Adrenal gland (tissue), 12 donors: Measurements from ENCODE around the gene MGAT5. TPM values are rescaled to one million over a fixed set of nuclear protein-coding genes. Genes with fewer than 3 reads are reported as not detected.

Experiments
- DNase-seq, 7 donors: peaks; one replicate each; pipeline ENCODE4 v3.0.0-alpha.2; 2019 to 2020
- H3K27ac ChIP-seq, 5 donors: fragments of 200-600 bp; sonication (generic) in 4 of 5; 1 replicate in 3 of 5; 2 replicates in 2 of 5; pipeline versions ENCODE4 v1.5.1 to v1.8.0; 2016 to 2020; ENCODE audit warnings: mild to moderate bottlenecking in 1 of 5
- H3K27me3 ChIP-seq: fragments of 200-600 bp; 2 replicates; pipeline ENCODE4 v1.8.0; 2021
- H3K36me3 ChIP-seq, 2 donors: fragments of 200-600 bp; replicated peaks in 1 of 2; 1 replicate in 1 of 2; 2 replicates in 1 of 2; pipeline versions ENCODE4 v1.5.1 to v1.8.0; 2018 to 2022
- H3K4me1 ChIP-seq, 2 donors: fragments of 200-600 bp; replicated peaks in 1 of 2; 1 replicate in 1 of 2; 2 replicates in 1 of 2; pipeline versions ENCODE4 v1.5.1 to v1.8.0; 2018 to 2021
- H3K4me3 ChIP-seq, 4 donors: fragments of 200-600 bp; sonication (generic) in 3 of 4; one replicate each; pipeline ENCODE4 v1.5.1; 2016 to 2018
- H3K9me3 ChIP-seq, 3 donors: fragments of 200-600 bp; sonication (generic) in 1 of 3; replicated peaks in 1 of 3; 1 replicate in 2 of 3; 2 replicates in 1 of 3; pipeline versions ENCODE4 v1.5.1 to v1.8.0; 2016 to 2021
- POLR2A ChIP-seq, 2 donors: fragments of 450-650 bp; IDR thresholded peaks; one replicate each; pipeline ENCODE4 v1.6.1; 2017; ENCODE audit warnings: antibody characterized with exemption in 2 of 2, mild to moderate bottlenecking in 2 of 2, moderate library complexity in 1 of 2
- WGBS, 4 donors: extraction: QIAGEN DNeasy Blood & Tissue Kit in 2 of 4; methylation state at CpG; one replicate each; pipeline versions ENCODE4 v1.1.5 to v1.1.7; 2013 to 2017; 5-methylcytosine and 5-hydroxymethylcytosine counted together
- intact Hi-C, 2 donors: fragments of 100-400 bp; cut with DNase I; formaldehyde crosslinking; loops; one replicate each; pipeline versions ENCODE4 v1.14.1 to v1.15.0; 2022 to 2023
- polyA plus RNA-seq, 3 donors: library from polyadenylated mRNA; stranded (reverse); fragments of 200-250 nt in 2 of 3; fragments of 350-450 nt in 1 of 3; fragmentation: Illumina TruSeq in 1 of 3; extraction: RNeasy Lipid Tissue Mini Kit (QIAGEN cat#74804) in 1 of 3; gene quantifications; one replicate each; pipeline ENCODE4 v1.2.3, GENCODE V29; 2013 to 2014
- total RNA-seq, 9 donors: library from RNA; depleted of rRNA in 4 of 9; stranded (reverse); fragments of >200 nt in 4 of 9; fragments of 120-200 nt in 1 of 9; fragmentation: NEBNext Ultra II Directional in 1 of 9; extraction: Animal tissue kit (Norgen Biotek cat#: 25700) in 1 of 9; gene quantifications; one replicate each; pipeline versions ENCODE4 v1.1.0 to v1.2.4, GENCODE V29; 2013 to 2023
- TF ChIP-seq, protein P1 (sequence below), 6 experiments: fragments of 450-650 bp in 4 of 6; fragments of 200-600 bp in 2 of 6; sonication (generic) in 1 of 6; IDR thresholded peaks; 1 replicate in 5 of 6; 2 replicates in 1 of 6; pipeline versions ENCODE4 v1.5.1 to v1.8.0; 2016 to 2021; ENCODE audit warnings: antibody characterized with exemption in 6 of 6, mild to moderate bottlenecking in 2 of 6, moderate library complexity in 1 of 6
- donor health status: healthy with polysubstance abuse.
- donor health status: Bipolar disorder and iron deficiency.
- donor health status: DM: yes; HTN: yes; CAD: no.
- donor health status: DM: no; HTN: no; CAD: no.
- donor health status: DM: no; HTN: no; CAD: no.
- donor health status: DM: yes; HTN: yes; CAD: no.

The MGAT5 gene
- total and polyA plus RNA-seq, 12 donors: 2.9 to 74.6 (median 41.1) TPM

DNA sequence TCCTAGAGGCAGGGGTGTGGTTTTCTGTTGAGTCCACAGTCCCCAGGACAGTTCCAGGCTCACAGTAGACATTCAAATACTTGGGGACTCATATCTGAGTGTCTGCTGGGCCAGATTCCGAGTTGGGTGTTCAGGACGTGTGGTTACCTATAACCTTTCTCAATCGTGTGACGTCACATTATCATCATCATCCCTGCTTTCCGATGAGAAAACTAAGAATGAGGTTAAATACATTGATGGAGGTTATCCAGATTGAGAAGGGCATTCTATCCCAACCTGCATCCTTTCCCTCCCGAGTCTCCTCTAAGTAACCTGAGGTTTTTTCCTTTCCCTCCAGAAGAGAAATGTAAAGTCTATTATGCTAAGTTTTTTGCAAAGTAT, 204.6 kb downstream of the MGAT5 start:
- Histone ChIP-seq H3K4me3 (no peak overlapping the region), H3K9me3 (no peaks in the 10 kb centered on the region), H3K27ac (no peak overlapping the region), H3K36me3 (no peaks in the 10 kb centered on the region), H3K4me1 (no peaks in the 10 kb centered on the region), H3K27me3 (no peaks in the 10 kb centered on the region)
- intact Hi-C loops: loop anchor here (10.0 kb wide), 2 partner anchors 344 to 456 kb away; partner anchors contain the start of gene CCNT2 (in 1 of the 2)
- TF ChIP-seq, protein P1, sequence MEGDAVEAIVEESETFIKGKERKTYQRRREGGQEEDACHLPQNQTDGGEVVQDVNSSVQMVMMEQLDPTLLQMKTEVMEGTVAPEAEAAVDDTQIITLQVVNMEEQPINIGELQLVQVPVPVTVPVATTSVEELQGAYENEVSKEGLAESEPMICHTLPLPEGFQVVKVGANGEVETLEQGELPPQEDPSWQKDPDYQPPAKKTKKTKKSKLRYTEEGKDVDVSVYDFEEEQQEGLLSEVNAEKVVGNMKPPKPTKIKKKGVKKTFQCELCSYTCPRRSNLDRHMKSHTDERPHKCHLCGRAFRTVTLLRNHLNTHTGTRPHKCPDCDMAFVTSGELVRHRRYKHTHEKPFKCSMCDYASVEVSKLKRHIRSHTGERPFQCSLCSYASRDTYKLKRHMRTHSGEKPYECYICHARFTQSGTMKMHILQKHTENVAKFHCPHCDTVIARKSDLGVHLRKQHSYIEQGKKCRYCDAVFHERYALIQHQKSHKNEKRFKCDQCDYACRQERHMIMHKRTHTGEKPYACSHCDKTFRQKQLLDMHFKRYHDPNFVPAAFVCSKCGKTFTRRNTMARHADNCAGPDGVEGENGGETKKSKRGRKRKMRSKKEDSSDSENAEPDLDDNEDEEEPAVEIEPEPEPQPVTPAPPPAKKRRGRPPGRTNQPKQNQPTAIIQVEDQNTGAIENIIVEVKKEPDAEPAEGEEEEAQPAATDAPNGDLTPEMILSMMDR (IDR thresholded peaks at IDR 0.05): no peak
- no peak for TF ChIP-seq POLR2A (IDR thresholded peaks at IDR 0.05)
- DNase-seq: no peak
- WGBS, 4 donors: 91 to 95% (median 94%) methylated on average over 6 of the region's 6 CpGs

DNA sequence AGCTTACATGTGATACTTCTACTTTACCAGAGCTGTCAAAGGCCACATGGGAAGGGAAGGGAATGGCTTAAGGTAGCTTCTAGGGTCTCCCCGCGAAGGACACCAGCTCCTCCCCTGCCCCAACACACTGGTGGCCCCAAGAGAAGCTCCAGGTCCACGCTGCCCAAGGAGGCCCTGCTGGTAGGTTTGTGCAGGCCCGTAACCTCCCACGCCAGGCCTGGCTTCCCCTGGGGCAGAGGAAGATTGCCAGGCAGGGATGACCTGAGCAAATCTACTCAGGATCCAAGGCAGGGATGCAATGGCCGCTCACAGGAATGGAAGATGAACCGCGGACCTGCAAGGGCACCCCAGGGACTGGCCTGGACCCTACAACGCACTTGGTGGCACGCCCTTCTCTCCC, 205.1 kb downstream of the MGAT5 start:
- Histone ChIP-seq H3K4me1 (no peaks in the 10 kb centered on the region), H3K27me3 (no peaks in the 10 kb centered on the region), H3K4me3 (no peak overlapping the region), H3K36me3 (no peaks in the 10 kb centered on the region), H3K27ac (no peak overlapping the region), H3K9me3 (no peaks in the 10 kb centered on the region)
- WGBS, 4 donors: 87 to 98% (median 96%) methylated on average over 5 to 10 of the region's 10 CpGs
- no peak for DNase-seq
- no peak for TF ChIP-seq POLR2A (IDR thresholded peaks at IDR 0.05)
- TF ChIP-seq, protein P1 (IDR thresholded peaks at IDR 0.05): no peak
- intact Hi-C loops: loop anchor here (10.0 kb wide), 2 partner anchors 344 to 456 kb away; partner anchors contain the start of gene CCNT2 (in 1 of the 2)

DNA sequence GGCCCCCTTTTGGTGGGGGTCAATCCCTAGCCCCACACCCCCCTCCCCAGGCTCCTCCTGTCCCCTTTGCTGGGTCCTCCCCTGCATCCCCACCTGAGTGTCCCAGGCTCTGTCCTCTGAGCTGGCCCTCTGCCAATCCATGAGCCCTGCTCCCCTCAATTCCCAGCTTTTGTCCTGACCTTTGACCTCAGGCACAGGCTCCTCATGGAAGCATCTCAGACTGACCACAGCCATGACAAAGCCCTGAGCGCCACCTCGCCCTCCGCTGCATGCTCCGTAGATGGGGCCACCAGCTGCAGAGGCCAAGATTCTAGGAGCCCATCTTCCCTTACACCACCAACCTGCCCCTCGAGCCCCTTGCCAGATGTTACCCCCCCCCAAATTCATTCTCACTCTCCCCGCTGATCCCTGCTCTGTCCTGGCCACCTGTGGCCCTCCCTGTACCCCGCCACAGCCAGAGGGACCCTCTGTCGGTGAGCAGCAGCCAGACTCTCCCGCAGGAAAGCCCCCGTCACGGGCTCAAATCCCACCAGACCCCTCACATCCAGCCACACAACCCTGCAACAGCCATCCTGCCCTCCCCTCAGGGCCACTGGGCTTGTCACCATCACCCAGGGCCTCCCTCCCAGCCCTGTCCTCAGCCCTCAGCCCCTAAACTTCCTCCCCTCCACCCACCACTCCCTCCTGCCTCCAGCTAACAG, 206.0 kb downstream of the MGAT5 start:
- intact Hi-C loops: loop anchor here (10.0 kb wide), 2 partner anchors 345 to 455 kb away; partner anchors contain the start of gene CCNT2 (in 1 of the 2)

DNA sequence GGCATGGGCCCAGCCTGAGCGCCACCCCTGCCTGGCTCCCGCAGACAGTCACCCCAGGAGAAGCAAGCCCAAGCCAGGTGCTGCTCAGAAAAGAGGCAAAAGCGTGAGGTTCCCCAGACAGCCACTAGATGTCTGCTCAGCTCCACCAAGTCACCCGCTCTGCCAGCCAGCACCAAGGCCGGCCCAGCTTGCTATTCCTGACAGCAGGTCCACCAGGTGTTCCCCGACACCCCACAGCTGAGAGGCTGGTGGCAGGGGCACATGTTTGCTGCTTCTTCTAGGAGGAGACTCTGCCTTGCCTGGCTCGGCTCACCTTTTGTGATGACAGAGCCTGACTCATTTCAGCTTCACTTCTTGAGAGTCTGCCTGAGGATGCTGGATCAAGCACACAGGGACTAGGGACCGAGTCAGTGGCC, 206.7 kb downstream of the MGAT5 start:
- 37 to 60% (median 42%) methylated on average over 2 to 8 of the region's 8 CpGs; no CpG with 5 or more reads in 1 of the 4 donors for WGBS, 4 donors
- Histone ChIP-seq H3K4me3 (no peak overlapping the region), H3K4me1 (no peaks in the 10 kb centered on the region), H3K27ac (no peak overlapping the region), H3K27me3 (no peaks in the 10 kb centered on the region), H3K9me3 (no peaks in the 10 kb centered on the region), H3K36me3 (no peaks in the 10 kb centered on the region)
- intact Hi-C loops: no loop called here
- TF ChIP-seq, protein P1 (IDR thresholded peaks at IDR 0.05): peak; percentile 53 to 86 (median 79)
- TF ChIP-seq POLR2A (IDR thresholded peaks at IDR 0.05): no peak
- peak; percentile 72 to 89 (median 78) for DNase-seq

More for the DNA sequence above, 206.0 kb downstream of the MGAT5 start:
- no peaks in the 10 kb centered on the region for H3K4me1 ChIP-seq
- no peaks in the 10 kb centered on the region for H3K9me3 ChIP-seq
- no peak overlapping the region for H3K4me3 ChIP-seq
- no peak overlapping the region for H3K27ac ChIP-seq
- DNase-seq: no peak
- no peaks in the 10 kb centered on the region for H3K36me3 ChIP-seq
- 89 to 92% (median 90%) methylated on average over 11 of the region's 11 CpGs for WGBS, 4 donors
- no peaks in the 10 kb centered on the region for H3K27me3 ChIP-seq
- TF ChIP-seq POLR2A (IDR thresholded peaks at IDR 0.05): no peak
- TF ChIP-seq, protein P1 (IDR thresholded peaks at IDR 0.05): no peak
